Keratinocyte (primary cell): ENCODE data around the gene VSIG8. TPM values are rescaled to one million over a fixed set of nuclear protein-coding genes. Genes with fewer than 3 reads are reported as not detected.

Experiments used
- DNase-seq: peaks from one replicate; pipeline ENCODE4 v3.0.0-alpha.2; 2011; ENCODE audit warnings: low read depth, missing footprints, low spot score
- FAIRE-seq: peaks from 2 replicates; lab custom pipeline; 2011; peaks lifted over from hg19 to GRCh38; lab: Jason Lieb, UNC
- H2AFZ ChIP-seq: 2 replicates; pipeline ENCODE4 v1.6.0; 2012; ENCODE audit warnings: low read length, control low read depth, inconsistent platforms; ENCODE audit not compliant: control insufficient read depth
- H3K27ac ChIP-seq: 2 replicates; pipeline ENCODE4 v1.5.1; 2011; ENCODE audit warnings: low read length; ENCODE audit not compliant: control insufficient read depth, insufficient read depth
- H3K27me3 ChIP-seq: 3 replicates; pipeline ENCODE4 v1.6.0; 2011; ENCODE audit warnings: low read length; ENCODE audit not compliant: control insufficient read depth, insufficient read depth; ENCODE audit errors: extremely low read depth
- H3K36me3 ChIP-seq, 2 experiments: 2 replicates in 1 of 2; 3 replicates in 1 of 2; pipeline ENCODE4 v1.5.1; 2011; ENCODE audit warnings: low read length in 2 of 2, mild to moderate bottlenecking in 1 of 2; ENCODE audit not compliant: control insufficient read depth in 2 of 2, insufficient read depth in 2 of 2; ENCODE audit errors: extremely low read depth in 1 of 2
- H3K4me1 ChIP-seq: 3 replicates; pipeline ENCODE4 v1.5.1; 2011; ENCODE audit warnings: low read length; ENCODE audit not compliant: control insufficient read depth, insufficient read depth; ENCODE audit errors: extremely low read depth
- H3K4me2 ChIP-seq: 3 replicates; pipeline ENCODE4 v1.6.0; 2011; ENCODE audit warnings: low read depth, low read length; ENCODE audit not compliant: control insufficient read depth, insufficient read depth; ENCODE audit errors: extremely low read depth
- H3K4me3 ChIP-seq, 3 experiments: fragments of 200-600 bp in 1 of 3; sonication (generic) in 1 of 3; 2 replicates in 2 of 3; 3 replicates in 1 of 3; pipeline ENCODE4 v1.5.1; 2011 to 2016; ENCODE audit warnings: low read length in 3 of 3, mild to moderate bottlenecking in 3 of 3, control low read depth in 2 of 3, inconsistent platforms in 1 of 3, low read depth in 1 of 3, mixed read lengths in 1 of 3, mixed run types in 1 of 3, moderate library complexity in 1 of 3; ENCODE audit not compliant: control insufficient read depth in 2 of 3, insufficient read depth in 2 of 3; ENCODE audit errors: extremely low read depth in 1 of 3
- H3K79me2 ChIP-seq: 2 replicates; pipeline ENCODE4 v1.6.0; 2012; ENCODE audit warnings: low read length; ENCODE audit not compliant: control insufficient read depth, insufficient read depth
- H3K9ac ChIP-seq: 3 replicates; pipeline ENCODE4 v1.6.0; 2011; ENCODE audit warnings: low read length; ENCODE audit not compliant: control insufficient read depth, insufficient read depth; ENCODE audit errors: extremely low read depth
- H3K9me1 ChIP-seq: 3 replicates; pipeline ENCODE4 v1.6.0; 2011; ENCODE audit warnings: low read length; ENCODE audit not compliant: control insufficient read depth, insufficient read depth; ENCODE audit errors: extremely low read depth
- H3K9me3 ChIP-seq: 2 replicates; pipeline ENCODE4 v1.5.1; 2012; ENCODE audit warnings: low read depth, low read length; ENCODE audit not compliant: control insufficient read depth
- H4K20me1 ChIP-seq: 3 replicates; pipeline ENCODE4 v1.6.0; 2011; ENCODE audit warnings: low read length; ENCODE audit not compliant: control insufficient read depth, insufficient read depth; ENCODE audit errors: extremely low read depth
- CTCF ChIP-seq, 3 experiments: IDR thresholded peaks in 1 of 3; conservative IDR thresholded peaks in 1 of 3; optimal IDR thresholded peaks in 1 of 3; 2 replicates in 2 of 3; 3 replicates in 1 of 3; pipeline versions ENCODE3 to v1.5.1; 2011; ENCODE audit warnings: low read length in 3 of 3, mild to moderate bottlenecking in 3 of 3, moderate library complexity in 2 of 3, control low read depth in 1 of 3, inconsistent platforms in 1 of 3; ENCODE audit not compliant: insufficient read depth in 2 of 3; ENCODE audit errors: extremely low read depth in 1 of 3
- EZH2 ChIP-seq: IDR thresholded peaks from one replicate; pipeline ENCODE4 v1.6.1; 2012; ENCODE audit warnings: inconsistent platforms, mild to moderate bottlenecking, low read length, moderate library complexity
- dilution Hi-C: fragments of 300-500 bp; cut with MboI; formaldehyde crosslinking; loops from one replicate; pipeline ENCODE4 v1.7.0; 2020; ENCODE audit warnings: low sequenced_read_pairs; ENCODE audit not compliant: extremely low pct_ligation_motif_present
- polyA plus RNA-seq, 5 experiments: library from polyadenylated mRNA; depleted of rRNA in 3 of 5; stranded (reverse) in 3 of 5; stranded (forward) in 1 of 5; unstranded in 1 of 5; fragments of >200 nt; gene quantifications; 1 replicate in 1 of 5; 2 replicates in 3 of 5; 3 replicates in 1 of 5; pipeline versions ENCODE4 v1.2.1 to v1.2.3, GENCODE V29; 2011 to 2012; ENCODE audit warnings: missing spikeins in 2 of 5, low read depth in 1 of 5, low replicate concordance in 1 of 5

Gene VSIG8
- polyA plus RNA-seq, 1 donor (not counting 4 experiments of a cell fraction or from before 2014, with no cell fraction given): 0.56 TPM

- no peak for FAIRE-seq
- H3K79me2 ChIP-seq: no peaks in the 10 kb centered on the region
- TF ChIP-seq EZH2: no peak
- peak in 1 of 3 experiments; percentile 2 for TF ChIP-seq CTCF (optimal IDR thresholded peaks at IDR 0.05 in 1 of 3, IDR thresholded peaks at IDR 0.05 in 1 of 3, conservative IDR thresholded peaks at IDR 0.05 in 1 of 3; ENCODE audit: extremely low read depth in 1 of 3, insufficient read depth in 2 of 3, low read length in 3 of 3)
- no peak overlapping the region for H3K27ac ChIP-seq
- no peaks in the 10 kb centered on the region for H3K36me3 ChIP-seq
- H3K4me3 ChIP-seq: peak overlapping the region; percentile 36 to 49 (median 44)
- peak overlapping the region; percentile 76 for H3K4me2 ChIP-seq
- dilution Hi-C loops: no loop called here
- DNase-seq: no peak
- H2AFZ ChIP-seq: peak overlapping the region; percentile 64
- no peaks in the 10 kb centered on the region for H4K20me1 ChIP-seq
- peaks cover 16% of the 10 kb centered on the region for H3K4me1 ChIP-seq
- no peaks in the 10 kb centered on the region for H3K27me3 ChIP-seq
- no peaks in the 10 kb centered on the region for H3K9me1 ChIP-seq
- H3K9me3 ChIP-seq: no peaks in the 10 kb centered on the region
- H3K9ac ChIP-seq: peak overlapping the region; percentile 65
Observed at GRCh38 chr1:159854693-159855192, 7.7 kb downstream of the VSIG8 start.

- Histone ChIP-seq H2AFZ (peak overlapping the region; percentile 64), H3K36me3 (no peaks in the 10 kb centered on the region), H3K4me2 (peak overlapping the region; percentile 76), H3K27me3 (no peaks in the 10 kb centered on the region), H3K79me2 (no peaks in the 10 kb centered on the region), H4K20me1 (no peaks in the 10 kb centered on the region), H3K9ac (peak overlapping the region; percentile 65), H3K27ac (no peak overlapping the region), H3K4me3 (peak overlapping the region; percentile 36 to 49 (median 44)), H3K9me1 (no peaks in the 10 kb centered on the region), H3K9me3 (no peaks in the 10 kb centered on the region), H3K4me1 (peaks cover 18% of the 10 kb centered on the region)
- dilution Hi-C loops: no loop called here
- TF ChIP-seq CTCF (optimal IDR thresholded peaks at IDR 0.05 in 1 of 3, IDR thresholded peaks at IDR 0.05 in 1 of 3, conservative IDR thresholded peaks at IDR 0.05 in 1 of 3; ENCODE audit: extremely low read depth in 1 of 3, insufficient read depth in 2 of 3, low read length in 3 of 3): no peak
- TF ChIP-seq EZH2: no peak
- FAIRE-seq: no peak
- no peak for DNase-seq
Observed at GRCh38 chr1:159854116-159854692, 8.3 kb downstream of the VSIG8 start.
